Measurements from ENCODE around the gene EVX1. TPM values are rescaled to one million over a fixed set of nuclear protein-coding genes. Genes with fewer than 3 reads are reported as not detected.
A peak's percentile ranks its signal among the peaks of the same experiment; 100 is the strongest.

EVX1 gene
- total RNA-seq, 4 donors from 2014 or later: not detected

- Histone ChIP-seq H3K36me3 (no peaks in the 10 kb centered on the region), H3K4me3 (peak within 1 kb of the TSS; percentile 58 to 75 (median 69)), H3K27ac (peak within 1 kb of the TSS; percentile 48 to 90 (median 77)), H3K4me1 (peaks cover 15 to 29% of the 10 kb centered on the region in 2 donors), H3K27me3 (peaks cover 43 to 67% (median 48%) of the 10 kb centered on the region in 3 donors), H3K9me3 (no peaks in the 10 kb centered on the region)
- ATAC-seq (peak; percentile 72 to 83), DNase-seq (peak in 1 of 2 donors; percentile 64)
- intact Hi-C loops (cut with DNase I; ENCODE audit: low total_unique reads): loop anchor here (1.0 to 5.0 kb wide), 3 partner anchors 376 to 577 kb away; no protein-coding TSS in a partner anchor
- in situ Hi-C loops (cut with MboI; ENCODE audit: low sequenced_read_pairs in 4 of 4): loop anchor here (10.0 to 25.0 kb wide), 11 partner anchors 362 to 1438 kb away; partner anchors contain the start of genes CREB5 (in 1 of the 4) and HIBADH (in 1 of the 4)
- TF ChIP-seq POLR2A (IDR thresholded peaks at IDR 0.05): peak; percentile 52 to 59
- TF ChIP-seq CTCF (IDR thresholded peaks at IDR 0.05 in 4 of 5, conservative IDR thresholded peaks at IDR 0.05 in 1 of 5): no peak
Measured at GRCh38 chr7:27199849-27200760, 42.5 kb upstream of the EVX1 start, which contains the start of gene HOXA13. TSS of gene HOXA13 (minus strand) at chr7:27200091. CDS start at chr7:27200077, 14 bp downstream.

GRCh38 chr7:27200761-27201579, 41.6 kb upstream of the EVX1 start:
- Histone ChIP-seq H3K27me3 (peaks cover 52 to 71% (median 56%) of the 10 kb centered on the region in 3 donors), H3K9me3 (no peaks in the 10 kb centered on the region), H3K36me3 (no peaks in the 10 kb centered on the region), H3K27ac (no peak overlapping the region), H3K4me1 (peaks cover 16 to 31% of the 10 kb centered on the region in 2 donors), H3K4me3 (peak overlapping the region; percentile 52 to 71 (median 62))
- ATAC-seq (no peak), DNase-seq (no peak)
- in situ Hi-C loops (cut with MboI; ENCODE audit: low sequenced_read_pairs in 4 of 4) (loop anchor here (10.0 to 25.0 kb wide), 6 partner anchors 361 to 814 kb away; no protein-coding TSS in a partner anchor), intact Hi-C loops (cut with DNase I; ENCODE audit: low total_unique reads) (loop anchor here (1.0 kb wide), 1 partner anchor 462 kb away; no protein-coding TSS in a partner anchor)
- TF ChIP-seq CTCF (IDR thresholded peaks at IDR 0.05 in 4 of 5, conservative IDR thresholded peaks at IDR 0.05 in 1 of 5) (no peak), POLR2A (IDR thresholded peaks at IDR 0.05) (no peak)

- H3K9me3 ChIP-seq: no peaks in the 10 kb centered on the region
- peaks cover 16 to 27% of the 10 kb centered on the region in 2 donors for H3K4me1 ChIP-seq
- no peaks in the 10 kb centered on the region for H3K36me3 ChIP-seq
- no peak overlapping the region for H3K27ac ChIP-seq
- in situ Hi-C loops (cut with MboI; ENCODE audit: low sequenced_read_pairs in 4 of 4) (loop anchor here (10.0 to 25.0 kb wide), 6 partner anchors 361 to 813 kb away; no protein-coding TSS in a partner anchor), intact Hi-C loops (cut with DNase I; ENCODE audit: low total_unique reads) (no loop called here)
- DNase-seq (no peak), ATAC-seq (no peak)
- H3K4me3 ChIP-seq: no peak overlapping the region
- H3K27me3 ChIP-seq: peaks cover 52 to 78% (median 62%) of the 10 kb centered on the region in 3 donors
- TF ChIP-seq CTCF (IDR thresholded peaks at IDR 0.05 in 4 of 5, conservative IDR thresholded peaks at IDR 0.05 in 1 of 5): no peak
- TF ChIP-seq POLR2A (IDR thresholded peaks at IDR 0.05): no peak
Measured at GRCh38 chr7:27201580-27202017, 41.0 kb upstream of the EVX1 start.
